Choroid plexus epithelial cell (primary cell): ENCODE data around the gene SRRM3.
"Not testable (repeated sequence)": the region's sequence is repeated elsewhere in the genome, so short reads cannot be mapped to it uniquely, and the experiment has no call there.

Experiments
- DNase-seq: peaks from one replicate; pipeline ENCODE4 v3.0.0-alpha.2; 2010; ENCODE audit warnings: low read depth
- H3K4me3 ChIP-seq: 2 replicates; pipeline ENCODE4 v1.5.1; 2011; ENCODE audit warnings: low read depth, mild to moderate bottlenecking, control low read depth, low read length, moderate library complexity
- TF ChIP-seq, protein P1 (sequence below): conservative IDR thresholded peaks from 2 replicates; pipeline ENCODE4 v1.5.1; 2011; ENCODE audit warnings: low read depth, mild to moderate bottlenecking, control low read depth, inconsistent platforms, low read length, moderate library complexity

The SRRM3 gene

DNA sequence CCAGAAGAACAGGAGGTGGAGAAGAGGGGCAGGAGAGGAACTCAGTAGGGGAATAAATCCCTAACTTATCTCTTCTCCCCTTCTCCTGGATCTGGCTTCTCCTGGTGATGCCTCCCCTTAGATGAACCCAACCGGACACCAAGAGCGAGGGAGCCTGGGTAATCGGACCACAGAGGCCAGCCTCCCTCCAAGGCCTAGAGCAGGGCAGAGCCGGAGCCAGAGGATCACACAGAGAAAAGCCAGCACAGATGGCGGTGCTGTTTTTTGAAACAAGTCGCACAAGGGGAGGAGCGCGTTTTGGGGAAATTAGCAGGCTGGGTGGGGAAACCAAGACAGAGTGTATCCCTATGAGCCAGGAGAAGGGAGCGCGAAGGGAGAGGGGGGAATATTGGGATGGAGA, 4.9 kb upstream of the SRRM3 start:
- TF ChIP-seq, protein P1, sequence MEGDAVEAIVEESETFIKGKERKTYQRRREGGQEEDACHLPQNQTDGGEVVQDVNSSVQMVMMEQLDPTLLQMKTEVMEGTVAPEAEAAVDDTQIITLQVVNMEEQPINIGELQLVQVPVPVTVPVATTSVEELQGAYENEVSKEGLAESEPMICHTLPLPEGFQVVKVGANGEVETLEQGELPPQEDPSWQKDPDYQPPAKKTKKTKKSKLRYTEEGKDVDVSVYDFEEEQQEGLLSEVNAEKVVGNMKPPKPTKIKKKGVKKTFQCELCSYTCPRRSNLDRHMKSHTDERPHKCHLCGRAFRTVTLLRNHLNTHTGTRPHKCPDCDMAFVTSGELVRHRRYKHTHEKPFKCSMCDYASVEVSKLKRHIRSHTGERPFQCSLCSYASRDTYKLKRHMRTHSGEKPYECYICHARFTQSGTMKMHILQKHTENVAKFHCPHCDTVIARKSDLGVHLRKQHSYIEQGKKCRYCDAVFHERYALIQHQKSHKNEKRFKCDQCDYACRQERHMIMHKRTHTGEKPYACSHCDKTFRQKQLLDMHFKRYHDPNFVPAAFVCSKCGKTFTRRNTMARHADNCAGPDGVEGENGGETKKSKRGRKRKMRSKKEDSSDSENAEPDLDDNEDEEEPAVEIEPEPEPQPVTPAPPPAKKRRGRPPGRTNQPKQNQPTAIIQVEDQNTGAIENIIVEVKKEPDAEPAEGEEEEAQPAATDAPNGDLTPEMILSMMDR = no peak

DNA sequence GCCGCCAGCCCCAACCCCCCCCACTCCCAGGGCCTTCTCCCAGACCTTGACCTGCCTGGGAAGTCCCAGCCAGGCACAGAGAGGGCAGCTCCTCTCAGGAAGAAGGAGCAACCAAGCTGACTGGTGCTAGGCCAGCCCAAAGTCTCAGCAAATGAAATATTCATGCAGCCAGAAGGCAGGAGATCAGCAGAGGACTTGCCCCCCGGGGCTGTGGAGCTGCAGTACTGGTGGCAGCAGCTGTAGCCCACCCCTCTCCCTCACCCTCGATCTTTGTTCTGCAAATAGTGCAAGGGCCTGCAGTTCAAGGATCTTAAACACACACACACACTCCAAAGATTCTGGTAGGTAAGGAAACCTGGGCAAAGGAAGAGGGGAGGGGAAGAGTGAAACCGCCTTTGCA, 3.5 kb upstream of the SRRM3 start:
- TF ChIP-seq, protein P1 = no peak
- H3K4me3 ChIP-seq = no peak overlapping the region
- DNase-seq = no peak

More for the DNA sequence above, 4.9 kb upstream of the SRRM3 start:
- H3K4me3 ChIP-seq = no peak overlapping the region
- no peak for DNase-seq

DNA sequence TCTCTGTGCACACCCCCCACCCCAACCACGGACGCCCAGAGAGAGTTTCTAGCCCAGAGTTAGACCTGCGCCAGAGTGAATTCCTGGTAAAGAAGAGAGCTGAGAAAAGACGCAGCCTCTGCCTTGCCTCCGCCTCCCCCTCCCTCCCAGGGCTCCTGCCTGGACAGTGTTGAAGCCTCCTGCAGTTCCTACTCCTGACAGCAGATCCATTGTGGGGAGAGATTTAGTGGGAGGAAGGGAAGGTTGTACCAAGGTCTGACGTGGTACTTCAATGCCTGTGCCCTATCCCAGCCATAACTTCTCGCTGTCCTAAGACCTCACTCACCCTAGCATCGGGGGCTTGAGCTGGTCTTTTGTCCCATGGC, 952 bp downstream of the SRRM3 start:
- TF ChIP-seq, protein P1 = no peak
- DNase-seq = no peak

DNA sequence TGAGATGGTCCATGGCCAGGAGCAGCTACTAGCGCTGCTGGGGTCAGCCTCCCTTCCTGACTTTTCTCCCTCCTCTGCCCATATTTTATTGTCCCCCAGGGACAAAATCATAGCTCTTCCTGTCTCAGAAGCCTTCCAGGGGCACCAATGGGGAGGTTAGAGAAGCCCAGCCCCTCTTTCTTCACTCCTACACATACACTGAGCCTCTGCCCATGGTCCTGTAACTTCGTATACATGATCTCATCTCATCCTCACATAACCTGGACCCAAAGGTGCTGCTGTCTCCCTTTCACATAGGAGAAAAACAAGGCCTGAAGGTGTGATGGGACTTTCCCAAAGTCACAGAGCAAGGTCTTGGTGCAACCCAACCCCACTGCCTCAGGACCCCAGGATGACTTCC, 2.5 kb downstream of the SRRM3 start:
- DNase-seq = no peak
- no peak overlapping the region for H3K4me3 ChIP-seq
- TF ChIP-seq, protein P1 = no peak

More for the DNA sequence above, 952 bp downstream of the SRRM3 start:
- H3K4me3 ChIP-seq = no peak overlapping the region

DNA sequence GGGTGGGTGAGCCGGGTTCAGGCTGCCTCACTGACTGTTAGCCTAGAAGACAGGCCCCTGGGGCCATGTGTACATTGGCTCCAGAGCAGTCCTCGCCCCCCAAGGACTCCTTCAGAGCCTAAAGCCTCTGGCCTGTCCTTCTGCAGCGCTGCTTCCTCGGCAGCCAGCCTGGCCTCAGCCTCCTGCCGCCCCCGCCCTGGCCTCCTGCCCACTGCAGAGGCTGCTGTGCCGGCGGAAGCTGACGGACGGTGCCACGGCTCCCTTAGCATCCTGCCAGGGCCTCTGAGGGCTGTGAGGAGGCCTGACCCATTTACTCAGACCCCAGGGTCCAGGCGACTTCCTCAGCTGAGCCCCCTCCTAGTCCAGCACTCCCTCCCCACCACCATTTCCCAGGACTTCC, 4.9 kb downstream of the SRRM3 start:
- DNase-seq = peak; percentile 30
- H3K4me3 ChIP-seq = no peak overlapping the region
- TF ChIP-seq, protein P1 = no peak

DNA sequence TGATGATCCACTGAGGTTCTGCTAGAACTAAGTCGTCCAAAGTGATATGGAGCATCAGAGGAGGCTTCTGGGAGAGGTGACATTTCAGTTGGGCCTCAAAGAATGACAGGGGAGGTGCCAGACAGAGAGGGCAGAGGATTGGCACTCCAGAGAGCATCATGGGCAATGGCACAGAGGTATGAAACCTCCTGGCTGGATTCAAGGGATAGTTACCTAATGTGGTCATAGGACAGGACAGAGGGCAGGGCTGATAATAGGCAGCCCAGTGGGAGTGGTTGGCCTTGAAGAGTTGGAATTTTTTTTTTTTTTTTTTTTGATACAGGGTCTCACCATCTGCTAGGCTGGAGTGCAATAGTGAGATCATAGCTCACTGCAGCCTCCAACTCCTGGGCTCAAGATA, 7.6 kb downstream of the SRRM3 start:
- H3K4me3 ChIP-seq = no peak overlapping the region
- no peak for DNase-seq
- TF ChIP-seq, protein P1 = no peak

DNA sequence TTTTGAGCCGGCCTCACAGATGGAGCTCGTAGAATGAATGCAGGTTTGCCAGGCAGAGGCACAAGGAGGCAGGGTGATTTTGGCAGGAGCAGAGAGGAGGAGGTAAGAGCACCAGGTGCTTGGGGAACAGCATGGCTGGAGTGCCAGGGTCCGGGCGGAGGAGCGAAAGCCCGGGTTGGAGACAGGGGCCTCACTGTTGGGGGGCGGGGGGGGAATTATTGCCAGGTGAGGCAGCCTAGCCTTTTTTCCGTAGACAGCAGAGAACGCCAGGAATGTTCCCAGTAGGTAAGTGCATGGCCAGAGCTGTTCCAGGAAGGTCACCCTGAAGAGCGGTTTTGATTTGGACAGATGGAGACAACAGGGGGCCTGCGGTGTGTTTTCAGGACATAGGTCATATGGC, 9.5 kb downstream of the SRRM3 start:
- TF ChIP-seq, protein P1 = no peak

DNA sequence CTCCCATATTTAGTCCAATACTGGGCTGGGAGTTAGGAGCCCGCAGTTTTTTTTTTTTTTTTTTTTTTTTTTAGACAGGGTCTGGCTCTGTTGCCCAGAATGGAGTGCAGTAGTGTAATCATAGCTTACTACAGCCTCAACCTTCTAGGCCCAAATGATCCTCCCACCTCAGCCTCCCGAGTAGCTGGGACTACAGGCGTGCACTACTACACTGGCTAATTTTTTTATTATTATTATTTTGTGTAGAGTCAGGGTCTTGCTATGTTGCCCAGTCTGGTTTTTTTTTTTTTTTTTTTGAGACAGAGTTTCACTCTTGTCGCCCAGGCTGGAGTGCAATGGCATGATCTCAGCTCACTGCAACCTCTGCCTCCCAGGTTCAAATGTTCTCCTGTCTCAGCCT, 13.7 kb downstream of the SRRM3 start:
- DNase-seq, H3K4me3 ChIP-seq: not testable (repeated sequence)

More for the DNA sequence above, 9.5 kb downstream of the SRRM3 start:
- H3K4me3 ChIP-seq = no peak overlapping the region
- no peak for DNase-seq
